NCI-H82 treated with DMSO at 0.1 percent for 48 hours (cell line): ENCODE results near the gene PLEKHG5.

Experiments used
- DNase-seq: peaks from one replicate; lab custom pipeline; 2025; ENCODE audit not compliant: unreplicated experiment; lab: John Stamatoyannopoulos, UW

Gene PLEKHG5, protein sequence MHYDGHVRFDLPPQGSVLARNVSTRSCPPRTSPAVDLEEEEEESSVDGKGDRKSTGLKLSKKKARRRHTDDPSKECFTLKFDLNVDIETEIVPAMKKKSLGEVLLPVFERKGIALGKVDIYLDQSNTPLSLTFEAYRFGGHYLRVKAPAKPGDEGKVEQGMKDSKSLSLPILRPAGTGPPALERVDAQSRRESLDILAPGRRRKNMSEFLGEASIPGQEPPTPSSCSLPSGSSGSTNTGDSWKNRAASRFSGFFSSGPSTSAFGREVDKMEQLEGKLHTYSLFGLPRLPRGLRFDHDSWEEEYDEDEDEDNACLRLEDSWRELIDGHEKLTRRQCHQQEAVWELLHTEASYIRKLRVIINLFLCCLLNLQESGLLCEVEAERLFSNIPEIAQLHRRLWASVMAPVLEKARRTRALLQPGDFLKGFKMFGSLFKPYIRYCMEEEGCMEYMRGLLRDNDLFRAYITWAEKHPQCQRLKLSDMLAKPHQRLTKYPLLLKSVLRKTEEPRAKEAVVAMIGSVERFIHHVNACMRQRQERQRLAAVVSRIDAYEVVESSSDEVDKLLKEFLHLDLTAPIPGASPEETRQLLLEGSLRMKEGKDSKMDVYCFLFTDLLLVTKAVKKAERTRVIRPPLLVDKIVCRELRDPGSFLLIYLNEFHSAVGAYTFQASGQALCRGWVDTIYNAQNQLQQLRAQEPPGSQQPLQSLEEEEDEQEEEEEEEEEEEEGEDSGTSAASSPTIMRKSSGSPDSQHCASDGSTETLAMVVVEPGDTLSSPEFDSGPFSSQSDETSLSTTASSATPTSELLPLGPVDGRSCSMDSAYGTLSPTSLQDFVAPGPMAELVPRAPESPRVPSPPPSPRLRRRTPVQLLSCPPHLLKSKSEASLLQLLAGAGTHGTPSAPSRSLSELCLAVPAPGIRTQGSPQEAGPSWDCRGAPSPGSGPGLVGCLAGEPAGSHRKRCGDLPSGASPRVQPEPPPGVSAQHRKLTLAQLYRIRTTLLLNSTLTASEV

GRCh38 chr1:6491480-6491962, at the start of gene PLEKHG5:
PLEKHG5 (minus strand) TSS chr1:6491667; CDS start chr1:6477571, 14,096 bp downstream.
- no peak for DNase-seq

- DNase-seq: no peak
Observed at GRCh38 chr1:6538956-6539355, 47.5 kb upstream of the PLEKHG5 start.

GRCh38 chr1:6536291-6536690, 44.8 kb upstream of the PLEKHG5 start:
- no peak for DNase-seq

- no peak for DNase-seq
Observed at GRCh38 chr1:6535214-6535613, 43.7 kb upstream of the PLEKHG5 start.

GRCh38 chr1:6534248-6534822, 42.9 kb upstream of the PLEKHG5 start:
- DNase-seq: no peak

DNA sequence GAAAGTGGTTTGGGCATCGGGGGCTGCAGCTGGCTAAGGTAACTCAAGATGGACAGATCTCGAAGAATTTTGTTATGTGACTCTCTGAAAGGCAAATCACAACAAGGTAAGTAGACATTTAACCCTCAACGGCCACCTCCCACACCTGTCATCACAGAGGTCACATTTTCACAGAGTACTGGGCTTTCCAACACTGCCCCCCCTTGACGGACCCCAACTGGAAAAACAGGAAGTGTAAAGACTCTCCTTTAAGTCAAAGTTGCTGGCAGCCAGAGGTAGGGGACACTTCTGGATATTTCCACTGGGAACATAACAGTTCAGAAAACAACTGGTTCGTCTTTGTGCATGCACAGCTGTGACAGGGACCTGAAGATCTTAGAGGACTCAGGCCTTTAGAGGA, 40.5 kb upstream of the PLEKHG5 start:
- DNase-seq: no peak

DNA sequence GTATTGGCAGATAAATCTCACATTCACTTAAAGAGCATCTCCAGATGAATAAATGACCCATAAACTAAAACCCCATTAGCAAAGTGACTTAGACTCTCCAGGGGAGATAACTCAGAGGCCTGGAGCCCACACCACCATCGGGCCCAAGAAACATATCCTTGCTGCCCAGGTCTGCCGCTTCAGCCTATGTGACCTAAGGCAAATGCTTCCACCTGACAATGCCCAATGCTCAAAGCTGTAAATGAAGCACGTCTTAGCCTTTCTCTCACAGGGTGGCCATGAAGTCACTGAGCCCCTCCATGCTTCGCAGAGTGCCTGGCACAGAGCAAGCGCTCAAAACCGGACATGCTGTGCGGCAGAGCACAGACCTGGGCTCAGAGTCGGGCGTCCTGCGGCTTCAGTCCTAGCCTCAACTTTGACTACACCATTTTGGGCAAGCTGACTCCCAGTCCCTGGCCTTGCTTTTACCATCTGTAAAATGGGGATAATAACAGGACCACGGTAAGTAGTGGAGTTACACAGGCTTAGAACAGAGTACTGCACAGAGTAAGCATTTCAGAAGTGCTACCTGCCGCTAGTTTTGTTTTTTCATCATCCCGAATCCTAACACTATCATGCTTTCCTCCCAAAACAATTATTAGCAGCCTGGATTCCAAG, 39.2 kb upstream of the PLEKHG5 start:
- DNase-seq: no peak

DNA sequence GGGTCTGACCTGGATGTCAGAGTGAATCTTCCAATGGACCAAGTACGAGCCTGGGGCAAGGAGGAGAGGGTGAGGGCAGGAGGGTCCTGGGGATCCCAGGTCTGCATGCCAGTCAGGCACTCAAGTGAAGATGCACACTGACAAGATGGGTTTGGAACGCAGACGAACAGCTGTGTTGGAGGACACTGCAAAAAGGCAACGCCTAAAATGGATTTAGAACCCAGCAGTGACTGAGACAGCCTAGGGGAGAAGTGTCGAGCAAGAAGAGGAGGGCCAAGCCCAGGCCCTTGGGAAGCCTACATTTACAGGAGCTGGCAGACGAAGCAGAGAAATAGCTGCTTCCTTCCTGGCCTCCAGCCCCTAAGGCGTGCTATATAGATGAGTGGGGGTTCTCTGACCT, 37.0 kb upstream of the PLEKHG5 start:
- DNase-seq: no peak

- DNase-seq: no peak
Observed at GRCh38 chr1:6526316-6526715, 34.8 kb upstream of the PLEKHG5 start.

GRCh38 chr1:6523566-6523965, 32.1 kb upstream of the PLEKHG5 start:
- peak; percentile 28 for DNase-seq

DNA sequence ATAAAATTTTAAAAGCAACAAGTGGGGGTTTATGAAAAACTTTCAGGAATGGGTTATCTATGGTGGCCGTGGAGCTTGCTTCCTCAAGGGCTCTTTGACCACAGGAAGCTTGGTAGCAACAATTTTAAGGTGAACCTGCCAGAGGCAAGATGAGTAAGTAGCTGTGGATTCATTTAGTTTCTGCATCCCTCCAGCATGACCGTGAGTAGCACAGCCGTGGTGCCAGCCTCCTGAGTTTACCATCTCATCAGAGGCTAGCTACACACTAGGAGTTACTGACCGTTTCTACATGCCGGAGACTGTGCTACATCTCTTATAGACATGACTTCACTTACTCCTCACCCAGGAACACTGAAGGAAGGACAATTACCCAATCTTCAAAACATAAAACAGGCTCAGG, 30.1 kb upstream of the PLEKHG5 start:
- no peak for DNase-seq

- no peak for DNase-seq
Observed at GRCh38 chr1:6519935-6520671, 28.6 kb upstream of the PLEKHG5 start.

DNA sequence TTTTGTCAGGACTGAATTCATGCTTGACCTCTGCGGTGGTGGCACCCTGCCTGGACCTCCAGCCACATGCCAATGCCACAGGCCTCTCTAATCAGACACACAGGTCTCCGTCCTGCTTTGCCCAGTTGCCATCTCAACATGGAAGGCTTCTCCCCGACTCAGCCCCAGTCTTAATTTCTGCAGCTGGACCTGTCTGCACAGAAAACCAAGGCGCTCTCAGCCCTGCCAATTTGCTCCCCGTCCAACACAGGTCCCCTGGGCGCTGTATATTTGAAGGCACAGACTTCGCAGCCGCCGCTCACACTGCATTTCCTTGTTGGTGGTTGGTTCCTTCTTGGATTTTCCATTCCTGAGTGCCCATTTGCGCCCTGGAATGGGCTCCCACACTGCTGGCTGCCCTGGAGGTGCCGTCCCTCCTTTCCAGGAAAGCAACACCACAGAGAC, 28.0 kb upstream of the PLEKHG5 start:
- DNase-seq: no peak

- DNase-seq: no peak
Observed at GRCh38 chr1:6517435-6517851, 26.0 kb upstream of the PLEKHG5 start.

DNA sequence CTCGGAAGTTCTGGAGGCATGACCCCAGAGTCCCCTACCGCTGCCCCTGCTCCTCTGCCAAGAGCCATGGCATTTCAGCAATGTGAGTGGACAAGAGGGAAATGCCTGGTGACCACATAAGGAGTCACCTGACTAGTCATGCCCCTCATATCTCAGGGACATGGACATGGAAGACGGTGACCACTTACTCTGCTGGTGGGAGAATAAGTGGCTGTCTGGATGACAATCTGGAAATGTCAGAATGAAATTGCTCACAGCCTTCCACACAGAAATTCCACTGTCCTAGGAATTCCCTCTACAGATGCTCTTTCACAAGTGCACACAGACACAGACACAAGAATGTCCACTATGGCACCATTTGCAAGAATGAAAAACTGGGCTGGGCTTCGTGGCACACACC, 24.3 kb upstream of the PLEKHG5 start:
- DNase-seq: no peak

GRCh38 chr1:6513320-6513801, 21.9 kb upstream of the PLEKHG5 start:
- DNase-seq: no peak

DNA sequence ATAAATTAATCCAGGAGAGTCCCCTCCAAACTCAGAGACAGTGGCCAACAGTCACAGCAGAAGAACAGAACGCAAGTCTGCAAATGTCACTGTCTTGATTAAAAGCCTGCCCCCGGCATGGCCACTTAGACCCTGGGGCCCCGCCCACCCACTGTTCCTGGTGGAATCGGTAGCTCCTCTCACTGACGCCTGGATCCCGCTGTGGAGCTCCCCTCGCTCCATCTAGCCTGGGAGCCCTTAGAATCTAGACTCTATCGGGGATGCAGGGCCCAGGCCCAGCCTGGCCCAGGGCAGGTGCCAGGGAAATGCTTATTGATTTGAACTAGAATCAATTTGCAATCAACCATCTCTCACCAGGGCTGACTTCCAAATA, 21.4 kb upstream of the PLEKHG5 start:
- DNase-seq: no peak

GRCh38 chr1:6512245-6512907, 20.9 kb upstream of the PLEKHG5 start:
- no peak for DNase-seq

DNA sequence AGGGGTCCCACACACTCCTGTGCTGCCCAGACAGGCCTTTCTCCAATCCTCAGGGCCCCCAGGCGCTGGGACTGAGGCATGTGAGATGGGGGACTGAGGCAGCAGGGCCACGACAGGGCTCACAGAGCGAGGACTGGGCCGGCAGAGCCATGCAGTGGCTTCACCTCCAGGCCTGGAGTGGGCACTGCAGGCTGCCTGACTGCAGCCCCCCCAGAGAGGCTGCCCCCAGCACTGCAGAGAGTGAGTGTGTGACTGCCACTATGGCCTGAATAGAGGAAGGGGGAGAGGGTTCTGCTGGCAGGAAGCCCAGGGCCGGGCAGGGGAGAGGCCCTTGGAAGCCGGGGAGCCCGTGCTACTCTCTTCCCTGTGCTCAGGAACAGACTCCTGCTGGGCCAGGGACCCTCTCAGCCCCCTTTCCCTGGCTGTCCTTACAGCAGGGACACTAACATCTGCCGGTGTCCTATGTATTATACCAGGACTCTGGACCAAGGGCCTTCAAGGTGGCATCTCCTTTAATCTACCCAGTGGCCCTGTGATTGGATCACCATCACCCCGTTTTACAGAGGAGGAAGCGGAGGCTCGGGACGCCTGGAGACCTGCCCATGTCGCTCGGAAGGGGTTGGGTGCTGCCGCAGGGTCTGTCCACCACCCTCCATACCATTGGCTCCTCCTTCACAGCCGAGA, 20.2 kb upstream of the PLEKHG5 start:
- no peak for DNase-seq
